ENCODE measurements around the gene STX16. TPM values are rescaled to one million over a fixed set of nuclear protein-coding genes. Genes with fewer than 3 reads are reported as not detected.

STX16 gene
- total RNA-seq, 1 experiment from 2014 or later, result 89.1 TPM

- TF ChIP-seq, protein P1, sequence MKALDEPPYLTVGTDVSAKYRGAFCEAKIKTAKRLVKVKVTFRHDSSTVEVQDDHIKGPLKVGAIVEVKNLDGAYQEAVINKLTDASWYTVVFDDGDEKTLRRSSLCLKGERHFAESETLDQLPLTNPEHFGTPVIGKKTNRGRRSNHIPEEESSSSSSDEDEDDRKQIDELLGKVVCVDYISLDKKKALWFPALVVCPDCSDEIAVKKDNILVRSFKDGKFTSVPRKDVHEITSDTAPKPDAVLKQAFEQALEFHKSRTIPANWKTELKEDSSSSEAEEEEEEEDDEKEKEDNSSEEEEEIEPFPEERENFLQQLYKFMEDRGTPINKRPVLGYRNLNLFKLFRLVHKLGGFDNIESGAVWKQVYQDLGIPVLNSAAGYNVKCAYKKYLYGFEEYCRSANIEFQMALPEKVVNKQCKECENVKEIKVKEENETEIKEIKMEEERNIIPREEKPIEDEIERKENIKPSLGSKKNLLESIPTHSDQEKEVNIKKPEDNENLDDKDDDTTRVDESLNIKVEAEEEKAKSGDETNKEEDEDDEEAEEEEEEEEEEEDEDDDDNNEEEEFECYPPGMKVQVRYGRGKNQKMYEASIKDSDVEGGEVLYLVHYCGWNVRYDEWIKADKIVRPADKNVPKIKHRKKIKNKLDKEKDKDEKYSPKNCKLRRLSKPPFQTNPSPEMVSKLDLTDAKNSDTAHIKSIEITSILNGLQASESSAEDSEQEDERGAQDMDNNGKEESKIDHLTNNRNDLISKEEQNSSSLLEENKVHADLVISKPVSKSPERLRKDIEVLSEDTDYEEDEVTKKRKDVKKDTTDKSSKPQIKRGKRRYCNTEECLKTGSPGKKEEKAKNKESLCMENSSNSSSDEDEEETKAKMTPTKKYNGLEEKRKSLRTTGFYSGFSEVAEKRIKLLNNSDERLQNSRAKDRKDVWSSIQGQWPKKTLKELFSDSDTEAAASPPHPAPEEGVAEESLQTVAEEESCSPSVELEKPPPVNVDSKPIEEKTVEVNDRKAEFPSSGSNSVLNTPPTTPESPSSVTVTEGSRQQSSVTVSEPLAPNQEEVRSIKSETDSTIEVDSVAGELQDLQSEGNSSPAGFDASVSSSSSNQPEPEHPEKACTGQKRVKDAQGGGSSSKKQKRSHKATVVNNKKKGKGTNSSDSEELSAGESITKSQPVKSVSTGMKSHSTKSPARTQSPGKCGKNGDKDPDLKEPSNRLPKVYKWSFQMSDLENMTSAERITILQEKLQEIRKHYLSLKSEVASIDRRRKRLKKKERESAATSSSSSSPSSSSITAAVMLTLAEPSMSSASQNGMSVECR (CRISPR knock-in tag; IDR thresholded peaks at IDR 0.05; ENCODE audit: borderline replicate concordance), result no peak
- TF ChIP-seq, protein P2, sequence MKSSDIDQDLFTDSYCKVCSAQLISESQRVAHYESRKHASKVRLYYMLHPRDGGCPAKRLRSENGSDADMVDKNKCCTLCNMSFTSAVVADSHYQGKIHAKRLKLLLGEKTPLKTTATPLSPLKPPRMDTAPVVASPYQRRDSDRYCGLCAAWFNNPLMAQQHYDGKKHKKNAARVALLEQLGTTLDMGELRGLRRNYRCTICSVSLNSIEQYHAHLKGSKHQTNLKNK (CRISPR knock-in tag; IDR thresholded peaks at IDR 0.05), result no peak
- TF ChIP-seq GABPB1 (CRISPR knock-in tag; IDR thresholded peaks at IDR 0.05) (no peak), MLX (CRISPR knock-in tag; IDR thresholded peaks at IDR 0.05) (no peak)
Measured at GRCh38 chr20:58720890-58721289, 69.8 kb downstream of the STX16 start (continued).

- Mint-ChIP-seq H3K4me3 (no peak overlapping the region), H3K36me3 (peaks cover 19% of the 10 kb centered on the region), H3K27ac (no peak overlapping the region), H3K4me1 (peaks cover 15% of the 10 kb centered on the region; the same call in 1 of the 2 replicates), H3K9me3 (peaks cover 23% of the 10 kb centered on the region), H3K27me3 (ENCODE audit: low read depth) (peaks cover 11% of the 10 kb centered on the region; the same call in 1 of the 2 replicates)
- ChIA-PET CTCF (interaction anchor here (1.2 to 2.1 kb wide), 2 partner anchors 28 to 71 kb away, joined by 3 to 6 read pairs; partner anchors contain the start of gene STX16), POLR2A (no interaction called here)
- ATAC-seq (no peak), DNase-seq (ENCODE audit: low spot score) (peak; percentile 7)
- no peak for TF ChIP-seq TEAD4 (CRISPR knock-in tag; IDR thresholded peaks at IDR 0.05)
- no peak for TF ChIP-seq E2F5 (CRISPR knock-in tag; IDR thresholded peaks at IDR 0.05)
- no peak for TF ChIP-seq ETV6 (CRISPR knock-in tag; IDR thresholded peaks at IDR 0.05)
- TF ChIP-seq ZNF396 (CRISPR knock-in tag; IDR thresholded peaks at IDR 0.05; ENCODE audit: borderline replicate concordance), result no peak
- TF ChIP-seq FOXP4 (CRISPR knock-in tag; IDR thresholded peaks at IDR 0.05), result no peak
- TF ChIP-seq ZBTB21 (CRISPR knock-in tag; IDR thresholded peaks at IDR 0.05; ENCODE audit: borderline replicate concordance), result no peak
- no peak for TF ChIP-seq ZNF317 (CRISPR knock-in tag; IDR thresholded peaks at IDR 0.05; ENCODE audit: borderline replicate concordance, low read depth)
- no peak for TF ChIP-seq CTCF (IDR thresholded peaks at IDR 0.05)
- no peak for TF ChIP-seq NR1H2 (CRISPR knock-in tag; IDR thresholded peaks at IDR 0.05)
- no peak for TF ChIP-seq ZNF281 (CRISPR knock-in tag; IDR thresholded peaks at IDR 0.05)
- TF ChIP-seq NFYB (CRISPR knock-in tag; conservative IDR thresholded peaks at IDR 0.05; ENCODE audit: low read depth), result no peak
- no peak for TF ChIP-seq NFE2L1 (CRISPR knock-in tag; IDR thresholded peaks at IDR 0.05)
- TF ChIP-seq, protein P3, sequence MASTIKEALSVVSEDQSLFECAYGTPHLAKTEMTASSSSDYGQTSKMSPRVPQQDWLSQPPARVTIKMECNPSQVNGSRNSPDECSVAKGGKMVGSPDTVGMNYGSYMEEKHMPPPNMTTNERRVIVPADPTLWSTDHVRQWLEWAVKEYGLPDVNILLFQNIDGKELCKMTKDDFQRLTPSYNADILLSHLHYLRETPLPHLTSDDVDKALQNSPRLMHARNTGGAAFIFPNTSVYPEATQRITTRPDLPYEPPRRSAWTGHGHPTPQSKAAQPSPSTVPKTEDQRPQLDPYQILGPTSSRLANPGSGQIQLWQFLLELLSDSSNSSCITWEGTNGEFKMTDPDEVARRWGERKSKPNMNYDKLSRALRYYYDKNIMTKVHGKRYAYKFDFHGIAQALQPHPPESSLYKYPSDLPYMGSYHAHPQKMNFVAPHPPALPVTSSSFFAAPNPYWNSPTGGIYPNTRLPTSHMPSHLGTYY (CRISPR knock-in tag; IDR thresholded peaks at IDR 0.05), result no peak
- TF ChIP-seq ZNF263 (CRISPR knock-in tag; IDR thresholded peaks at IDR 0.05; ENCODE audit: low read depth), result no peak
- no peak for TF ChIP-seq GRHL2 (CRISPR knock-in tag; IDR thresholded peaks at IDR 0.05; ENCODE audit: insufficient replicate concordance, severe bottlenecking)
Measured at GRCh38 chr20:58721951-58722778, 71.1 kb downstream of the STX16 start.

Measured in WTC11 (cell line).